ENCODE results near the gene PTPRT.

Gene PTPRT

DNA sequence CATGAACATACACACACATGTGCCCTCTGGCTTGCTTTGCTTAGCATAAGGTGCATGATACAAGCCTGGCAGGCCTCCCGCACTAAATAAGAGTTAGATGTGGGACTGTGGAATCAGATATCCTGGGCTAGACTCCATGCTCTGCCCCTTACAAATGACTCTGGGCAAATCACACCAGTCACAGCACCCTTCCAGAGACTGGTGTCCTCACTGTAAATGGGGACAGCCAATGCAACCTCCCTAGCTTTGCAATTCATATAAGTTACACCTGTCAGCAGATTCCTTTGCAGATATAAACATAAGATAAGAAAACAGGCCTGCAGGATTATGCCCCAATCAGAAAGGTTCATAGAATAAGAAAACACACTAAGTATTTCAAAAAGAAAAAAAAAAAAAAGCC lies 174.1 kb downstream of the PTPRT start:
- no peaks in the 10 kb centered on the region for H3K27me3 ChIP-seq (ENCODE audit: control insufficient read depth, insufficient read depth, low read length, poor library complexity, severe bottlenecking)
- no peak overlapping the region for H3K27ac ChIP-seq (ENCODE audit: insufficient read depth, low read depth, low read length, poor library complexity, severe bottlenecking)
- no peaks in the 10 kb centered on the region for H3K4me1 ChIP-seq (ENCODE audit: control insufficient read depth, insufficient read depth, low read length)
- H3K9me3 ChIP-seq (ENCODE audit: control insufficient read depth, low read length): no peaks in the 10 kb centered on the region
- WGBS, 2 experiments: 97 to 100% methylated on average over 1 of the region's 1 CpG
- no peaks in the 10 kb centered on the region for H3K36me3 ChIP-seq (ENCODE audit: control insufficient read depth, insufficient read depth, low read length)
- H3K4me3 ChIP-seq (ENCODE audit: insufficient read depth, low read depth, low read length): no peak overlapping the region

DNA sequence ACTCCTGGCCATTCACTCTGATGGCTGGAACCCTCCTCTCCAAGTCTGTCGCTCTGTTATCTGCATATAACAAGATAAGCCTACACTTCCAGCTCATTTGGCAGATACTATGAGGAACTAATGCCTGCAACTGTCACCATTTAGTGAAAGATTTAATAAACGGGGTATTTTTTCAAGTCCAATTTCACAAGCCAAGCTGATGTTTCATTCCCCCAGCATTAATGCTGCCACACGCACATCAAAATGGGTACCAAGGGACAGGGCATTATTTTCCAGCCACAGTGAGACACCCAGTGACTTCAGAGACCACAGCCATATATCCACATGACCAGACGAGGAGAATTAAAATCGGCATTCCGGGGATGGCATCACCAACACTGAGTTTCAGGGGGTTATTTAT lies 175.5 kb downstream of the PTPRT start:
- Histone ChIP-seq H3K36me3 (ENCODE audit: control insufficient read depth, insufficient read depth, low read length) (no peaks in the 10 kb centered on the region), H3K27me3 (ENCODE audit: control insufficient read depth, insufficient read depth, low read length, poor library complexity, severe bottlenecking) (no peaks in the 10 kb centered on the region), H3K9me3 (ENCODE audit: control insufficient read depth, low read length) (no peaks in the 10 kb centered on the region), H3K27ac (ENCODE audit: insufficient read depth, low read depth, low read length, poor library complexity, severe bottlenecking) (no peak overlapping the region), H3K4me1 (ENCODE audit: control insufficient read depth, insufficient read depth, low read length) (no peaks in the 10 kb centered on the region), H3K4me3 (ENCODE audit: insufficient read depth, low read depth, low read length) (no peak overlapping the region)
- whole genome bisulfite sequencing, 2 experiments: 89 to 93% methylated on average over 3 to 6 of the region's 6 CpGs

DNA sequence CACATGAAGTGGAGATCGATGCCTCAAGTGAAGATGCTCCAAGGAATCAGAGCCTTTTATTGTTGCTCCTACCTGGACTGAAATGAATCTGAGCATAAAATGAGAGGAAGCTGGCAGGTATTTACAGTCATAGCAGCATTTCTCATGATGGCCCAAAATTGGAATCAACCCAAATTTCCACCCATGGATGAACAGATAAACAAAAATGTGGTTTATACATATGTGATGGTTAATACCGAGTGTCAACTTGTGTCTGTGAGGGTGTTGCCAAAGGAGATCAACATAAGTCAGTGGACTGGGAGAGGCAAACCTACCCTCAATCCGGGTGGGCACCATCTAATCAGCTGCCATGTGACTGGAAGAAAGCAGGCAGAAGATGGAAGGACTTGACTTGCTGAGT lies 178.2 kb downstream of the PTPRT start:
- Histone ChIP-seq H3K4me3 (ENCODE audit: insufficient read depth, low read depth, low read length) (no peak overlapping the region), H3K9me3 (ENCODE audit: control insufficient read depth, low read length) (no peaks in the 10 kb centered on the region), H3K36me3 (ENCODE audit: control insufficient read depth, insufficient read depth, low read length) (no peaks in the 10 kb centered on the region), H3K27me3 (ENCODE audit: control insufficient read depth, insufficient read depth, low read length, poor library complexity, severe bottlenecking) (no peaks in the 10 kb centered on the region), H3K27ac (ENCODE audit: insufficient read depth, low read depth, low read length, poor library complexity, severe bottlenecking) (no peak overlapping the region), H3K4me1 (ENCODE audit: control insufficient read depth, insufficient read depth, low read length) (no peaks in the 10 kb centered on the region)
- WGBS, 2 experiments: 95 to 96% methylated on average over 3 of the region's 3 CpGs

DNA sequence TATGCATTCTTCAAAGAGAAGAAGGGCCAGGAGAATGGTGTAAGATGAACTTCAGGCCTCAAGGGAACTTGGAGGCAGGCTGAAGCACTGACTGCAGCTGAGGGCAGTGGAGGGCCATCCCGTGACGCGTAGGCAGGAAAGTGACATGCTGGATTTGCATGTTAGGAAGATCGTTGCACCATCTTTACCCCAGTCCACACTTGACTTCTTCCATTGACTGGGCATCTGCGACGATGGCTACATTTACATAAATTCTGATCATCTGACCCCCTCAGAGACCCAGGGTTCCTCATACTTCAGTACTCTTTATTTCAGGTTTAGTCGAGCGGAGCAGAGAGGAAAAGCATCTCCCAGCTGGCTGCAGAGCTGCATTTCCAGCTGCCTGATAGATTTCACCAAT lies 180.2 kb downstream of the PTPRT start:
- no peaks in the 10 kb centered on the region for H3K27me3 ChIP-seq (ENCODE audit: control insufficient read depth, insufficient read depth, low read length, poor library complexity, severe bottlenecking)
- H3K36me3 ChIP-seq (ENCODE audit: control insufficient read depth, insufficient read depth, low read length): no peaks in the 10 kb centered on the region
- H3K4me1 ChIP-seq (ENCODE audit: control insufficient read depth, insufficient read depth, low read length): no peaks in the 10 kb centered on the region
- no peaks in the 10 kb centered on the region for H3K9me3 ChIP-seq (ENCODE audit: control insufficient read depth, low read length)
- WGBS, 2 experiments: 95% methylated on average over 8 of the region's 8 CpGs
- no peak overlapping the region for H3K27ac ChIP-seq (ENCODE audit: insufficient read depth, low read depth, low read length, poor library complexity, severe bottlenecking)
- H3K4me3 ChIP-seq (ENCODE audit: insufficient read depth, low read depth, low read length): no peak overlapping the region

DNA sequence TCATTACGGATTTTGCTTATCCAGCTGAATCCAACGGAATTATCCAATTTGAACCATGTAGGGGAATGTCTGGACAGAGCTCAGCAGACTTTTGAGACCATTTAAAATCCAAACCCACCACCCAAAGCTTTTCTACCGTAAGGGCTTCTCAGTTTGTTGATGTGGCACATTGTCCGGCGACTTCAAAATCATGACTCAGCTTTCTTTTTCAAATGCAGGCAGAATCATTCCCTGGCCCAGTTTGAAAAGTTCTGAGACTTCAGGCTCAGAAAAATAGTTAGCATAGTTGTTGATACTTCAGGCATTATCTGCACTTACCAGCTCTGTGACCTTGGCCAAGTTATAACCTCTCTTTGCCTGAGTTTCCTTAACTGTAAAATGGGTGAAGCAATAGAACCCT lies 182.2 kb downstream of the PTPRT start:
- Histone ChIP-seq H3K36me3 (ENCODE audit: control insufficient read depth, insufficient read depth, low read length) (no peaks in the 10 kb centered on the region), H3K27ac (ENCODE audit: insufficient read depth, low read depth, low read length, poor library complexity, severe bottlenecking) (no peak overlapping the region), H3K4me1 (ENCODE audit: control insufficient read depth, insufficient read depth, low read length) (no peaks in the 10 kb centered on the region), H3K27me3 (ENCODE audit: control insufficient read depth, insufficient read depth, low read length, poor library complexity, severe bottlenecking) (no peaks in the 10 kb centered on the region), H3K4me3 (ENCODE audit: insufficient read depth, low read depth, low read length) (no peak overlapping the region), H3K9me3 (ENCODE audit: control insufficient read depth, low read length) (no peaks in the 10 kb centered on the region)
- WGBS, 2 experiments: 91 to 92% methylated on average over 5 of the region's 5 CpGs

DNA sequence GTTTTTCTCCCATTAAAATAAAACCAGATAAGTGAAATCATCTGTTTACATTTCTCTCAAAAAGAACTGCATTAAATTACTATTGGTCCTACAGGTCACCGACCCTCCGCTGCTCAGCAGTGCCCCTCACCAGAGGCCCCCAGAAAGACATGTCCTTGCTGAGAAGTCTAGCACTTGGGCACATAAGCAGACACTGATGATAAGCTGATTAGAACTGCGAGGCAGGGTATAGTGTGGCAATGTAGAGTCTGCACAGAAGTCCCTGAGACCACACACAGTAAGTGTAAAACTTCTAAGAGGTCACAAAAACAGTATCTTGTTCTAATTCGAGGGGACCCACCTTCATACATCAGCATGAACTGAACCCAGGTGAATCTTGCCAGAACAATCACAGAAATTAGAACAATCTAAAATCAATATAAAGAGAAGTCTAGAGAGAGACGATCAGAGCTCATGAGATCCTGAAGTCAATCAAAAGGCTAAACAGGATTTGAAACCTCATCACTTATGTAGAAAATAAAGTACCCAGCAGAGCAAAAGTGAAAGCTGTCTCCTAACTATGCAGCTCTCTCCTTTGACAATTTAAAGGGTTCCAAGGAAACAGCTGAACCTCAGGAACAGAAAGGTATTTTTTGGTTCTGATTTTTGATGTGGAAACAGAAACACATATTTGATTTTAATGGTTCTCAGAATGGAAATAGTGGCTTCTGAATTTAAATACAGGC lies 182.9 kb downstream of the PTPRT start:
- Histone ChIP-seq H3K27me3 (ENCODE audit: control insufficient read depth, insufficient read depth, low read length, poor library complexity, severe bottlenecking) (no peaks in the 10 kb centered on the region), H3K4me1 (ENCODE audit: control insufficient read depth, insufficient read depth, low read length) (no peaks in the 10 kb centered on the region), H3K36me3 (ENCODE audit: control insufficient read depth, insufficient read depth, low read length) (no peaks in the 10 kb centered on the region), H3K9me3 (ENCODE audit: control insufficient read depth, low read length) (no peaks in the 10 kb centered on the region), H3K4me3 (ENCODE audit: insufficient read depth, low read depth, low read length) (no peak overlapping the region), H3K27ac (ENCODE audit: insufficient read depth, low read depth, low read length, poor library complexity, severe bottlenecking) (no peak overlapping the region)
- WGBS, 2 experiments: 90 to 92% methylated on average over 5 of the region's 5 CpGs

DNA sequence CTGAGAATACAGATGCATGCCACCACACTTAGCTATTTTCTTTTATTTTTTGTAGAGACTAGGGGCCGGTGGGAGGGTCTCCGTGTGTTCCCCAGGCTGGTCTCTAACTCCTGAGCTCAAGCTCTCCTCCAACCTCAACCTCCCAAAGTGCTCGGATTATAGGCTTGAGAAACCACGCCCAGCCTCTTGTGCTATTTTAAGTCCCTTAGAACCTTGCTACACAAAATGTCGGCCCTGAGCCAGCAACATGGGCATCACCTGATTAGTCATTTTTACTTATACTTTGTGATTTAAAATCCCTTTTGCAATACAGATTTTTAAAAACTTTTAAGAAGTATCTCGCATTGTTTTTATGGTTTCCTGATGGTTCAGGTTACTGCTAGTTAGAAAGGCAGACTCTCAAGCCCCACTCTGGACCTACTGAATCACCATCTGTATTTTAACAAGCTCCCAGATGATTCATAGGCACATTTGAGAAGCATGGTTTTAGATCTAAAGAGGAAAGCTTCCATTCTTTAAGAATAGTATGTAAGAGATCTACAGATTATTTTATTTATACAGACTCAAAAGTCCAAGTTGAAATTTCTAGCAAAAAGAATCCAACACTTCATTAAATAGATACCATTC lies 186.3 kb downstream of the PTPRT start:
- WGBS, 2 experiments: 91 to 93% methylated on average over 5 to 6 of the region's 6 CpGs
- Histone ChIP-seq H3K4me1 (ENCODE audit: control insufficient read depth, insufficient read depth, low read length) (no peaks in the 10 kb centered on the region), H3K4me3 (ENCODE audit: insufficient read depth, low read depth, low read length) (no peak overlapping the region), H3K27ac (ENCODE audit: insufficient read depth, low read depth, low read length, poor library complexity, severe bottlenecking) (no peak overlapping the region), H3K27me3 (ENCODE audit: control insufficient read depth, insufficient read depth, low read length, poor library complexity, severe bottlenecking) (no peaks in the 10 kb centered on the region), H3K36me3 (ENCODE audit: control insufficient read depth, insufficient read depth, low read length) (no peaks in the 10 kb centered on the region), H3K9me3 (ENCODE audit: control insufficient read depth, low read length) (no peaks in the 10 kb centered on the region)

DNA sequence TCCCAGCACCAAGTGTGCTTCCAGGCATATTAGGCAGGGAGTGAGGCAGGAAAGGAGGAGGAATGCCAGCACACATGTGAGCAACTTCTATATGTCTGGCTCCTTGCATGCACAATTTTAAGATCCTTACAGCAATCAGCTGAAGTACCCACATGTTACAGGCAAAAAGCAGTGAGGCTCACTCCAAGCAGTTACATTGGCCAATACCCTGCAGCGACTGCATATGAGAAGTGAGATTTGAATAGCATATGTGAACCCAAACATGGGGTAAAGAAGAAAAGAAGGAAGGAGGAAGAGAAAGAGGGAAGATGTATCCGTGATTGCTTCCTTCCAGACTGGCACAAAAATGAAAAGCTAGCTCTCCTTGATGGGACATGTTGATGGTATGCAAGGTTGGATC lies 193.6 kb downstream of the PTPRT start:
- Histone ChIP-seq H3K9me3 (ENCODE audit: control insufficient read depth, low read length) (no peaks in the 10 kb centered on the region), H3K4me3 (ENCODE audit: insufficient read depth, low read depth, low read length) (no peak overlapping the region), H3K27me3 (ENCODE audit: control insufficient read depth, insufficient read depth, low read length, poor library complexity, severe bottlenecking) (no peaks in the 10 kb centered on the region), H3K4me1 (ENCODE audit: control insufficient read depth, insufficient read depth, low read length) (no peaks in the 10 kb centered on the region), H3K27ac (ENCODE audit: insufficient read depth, low read depth, low read length, poor library complexity, severe bottlenecking) (no peak overlapping the region), H3K36me3 (ENCODE audit: control insufficient read depth, insufficient read depth, low read length) (no peaks in the 10 kb centered on the region)
- 91 to 93% methylated on average over 2 of the region's 2 CpGs for WGBS, 2 experiments

DNA sequence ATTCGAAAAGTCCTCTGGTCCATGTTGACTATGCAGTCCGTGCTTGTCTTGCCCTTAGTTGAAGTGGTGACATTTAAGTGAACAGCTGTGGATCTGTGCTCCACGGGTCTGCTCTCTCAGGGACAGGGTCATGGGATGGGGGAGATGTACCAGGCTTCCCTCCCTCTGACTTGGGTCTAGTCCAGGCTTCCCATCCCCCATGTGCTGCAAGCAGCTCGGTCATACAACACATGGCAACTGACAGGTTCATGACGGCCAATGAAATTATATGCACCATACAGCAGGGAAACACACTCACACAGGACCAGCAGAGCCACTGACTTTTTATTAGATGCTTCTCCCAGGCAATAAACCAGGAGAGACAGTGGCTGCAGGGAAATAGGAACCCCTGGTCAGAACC lies 201.4 kb downstream of the PTPRT start:
- no peak overlapping the region for H3K27ac ChIP-seq (ENCODE audit: insufficient read depth, low read depth, low read length, poor library complexity, severe bottlenecking)
- WGBS, 2 experiments: 87 to 95% methylated on average over 5 of the region's 5 CpGs
- no peaks in the 10 kb centered on the region for H3K4me1 ChIP-seq (ENCODE audit: control insufficient read depth, insufficient read depth, low read length)

DNA sequence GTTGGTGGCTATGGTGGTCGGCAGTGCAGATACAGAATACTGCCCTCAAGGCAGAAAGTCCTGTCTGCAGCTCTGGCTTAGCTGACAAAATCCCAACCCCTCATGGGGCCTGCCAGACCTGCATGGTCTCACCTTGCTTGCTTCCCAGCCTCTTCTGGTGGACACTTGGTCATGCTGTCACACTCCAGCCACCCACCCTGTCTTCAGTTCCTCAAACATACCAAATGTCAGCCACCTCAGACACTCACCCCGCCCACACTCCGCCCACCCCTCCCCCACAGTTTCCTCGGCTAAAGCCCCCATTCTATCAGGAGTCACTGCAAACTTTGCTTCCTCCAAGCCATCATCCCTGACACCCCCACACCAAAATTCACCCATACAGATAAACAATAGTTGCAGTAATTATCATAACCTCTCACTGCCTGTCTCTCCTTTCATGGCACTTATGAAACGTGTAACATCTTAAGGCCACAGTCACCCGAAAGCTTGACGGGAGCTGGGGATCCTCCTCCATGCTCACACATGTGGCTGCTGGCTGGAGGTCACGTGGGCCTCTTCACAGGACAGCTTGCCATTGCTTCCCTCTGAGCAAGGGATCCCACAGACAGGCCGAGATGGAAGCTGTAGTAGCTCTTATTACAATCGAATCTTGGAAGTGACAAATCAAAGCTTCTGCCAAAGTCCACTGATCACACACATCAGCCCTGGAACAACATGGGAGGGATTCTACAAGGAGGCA lies 202.2 kb downstream of the PTPRT start:
- 91 to 92% methylated on average over 10 of the region's 10 CpGs for WGBS, 2 experiments
- no peaks in the 10 kb centered on the region for H3K36me3 ChIP-seq (ENCODE audit: control insufficient read depth, insufficient read depth, low read length)
- no peaks in the 10 kb centered on the region for H3K27me3 ChIP-seq (ENCODE audit: control insufficient read depth, insufficient read depth, low read length, poor library complexity, severe bottlenecking)
- H3K9me3 ChIP-seq (ENCODE audit: control insufficient read depth, low read length): no peaks in the 10 kb centered on the region
- H3K27ac ChIP-seq (ENCODE audit: insufficient read depth, low read depth, low read length, poor library complexity, severe bottlenecking): no peak overlapping the region
- H3K4me3 ChIP-seq (ENCODE audit: insufficient read depth, low read depth, low read length): no peak overlapping the region
- no peaks in the 10 kb centered on the region for H3K4me1 ChIP-seq (ENCODE audit: control insufficient read depth, insufficient read depth, low read length)

More for the DNA sequence above, 201.4 kb downstream of the PTPRT start:
- Histone ChIP-seq H3K4me3 (ENCODE audit: insufficient read depth, low read depth, low read length) (no peak overlapping the region), H3K9me3 (ENCODE audit: control insufficient read depth, low read length) (no peaks in the 10 kb centered on the region), H3K36me3 (ENCODE audit: control insufficient read depth, insufficient read depth, low read length) (no peaks in the 10 kb centered on the region), H3K27me3 (ENCODE audit: control insufficient read depth, insufficient read depth, low read length, poor library complexity, severe bottlenecking) (no peaks in the 10 kb centered on the region)
